GM18499 (cell line): Measurements from ENCODE around the gene CTDSP1.

Experiments
- ATAC-seq: cut with Tn5 transposase; IDR thresholded peaks from one replicate; pipeline ENCODE4 v1.9.1; 2021; ENCODE audit warnings: moderate number of reproducible peaks; ENCODE audit not compliant: insufficient read depth, unreplicated experiment

Gene CTDSP1

GRCh38 chr2:218382785-218383184 lies 16.9 kb upstream of the CTDSP1 start:
- ATAC-seq = no peak

- ATAC-seq = no peak
Observed at GRCh38 chr2:218383892-218384519, 15.7 kb upstream of the CTDSP1 start.

GRCh38 chr2:218384975-218385374 lies 14.7 kb upstream of the CTDSP1 start:
- no peak for ATAC-seq

GRCh38 chr2:218386505-218387368 lies 12.9 kb upstream of the CTDSP1 start:
- ATAC-seq = no peak

- no peak for ATAC-seq
Observed at GRCh38 chr2:218387369-218388194, 12.1 kb upstream of the CTDSP1 start.

GRCh38 chr2:218389333-218390150 lies 10.1 kb upstream of the CTDSP1 start:
- no peak for ATAC-seq

GRCh38 chr2:218391202-218391601 lies 8.5 kb upstream of the CTDSP1 start:
- no peak for ATAC-seq

- no peak for ATAC-seq
Observed at GRCh38 chr2:218392459-218392858, 7.2 kb upstream of the CTDSP1 start.

GRCh38 chr2:218392891-218393462 lies 6.7 kb upstream of the CTDSP1 start:
- ATAC-seq = no peak

GRCh38 chr2:218393750-218394290 lies 5.8 kb upstream of the CTDSP1 start:
- no peak for ATAC-seq

- ATAC-seq = no peak
Observed at GRCh38 chr2:218394298-218395089, 5.2 kb upstream of the CTDSP1 start.

GRCh38 chr2:218395090-218395444 lies 4.6 kb upstream of the CTDSP1 start:
- no peak for ATAC-seq

- no peak for ATAC-seq
Observed at GRCh38 chr2:218395456-218395825, 4.2 kb upstream of the CTDSP1 start.

GRCh38 chr2:218395826-218396687 lies 3.6 kb upstream of the CTDSP1 start:
- peak; percentile 29 for ATAC-seq

- ATAC-seq = no peak
Observed at GRCh38 chr2:218396688-218397462, 2.8 kb upstream of the CTDSP1 start.

GRCh38 chr2:218397463-218397819 lies 2.2 kb upstream of the CTDSP1 start:
- no peak for ATAC-seq

- no peak for ATAC-seq
Observed at GRCh38 chr2:218397820-218398436, 1.7 kb upstream of the CTDSP1 start.
